ENCODE data around the gene LRRC8C.
"Not testable (repeated sequence)": the region's sequence is repeated elsewhere in the genome, so short reads cannot be mapped to it uniquely, and the experiment has no call there.

LRRC8C gene

GRCh38 chr1:89703469-89703868 is 70.5 kb downstream of the LRRC8C start:
- DNase-seq (ENCODE audit: low read depth, low spot score) = no peak

GRCh38 chr1:89704014-89704413 is 71.1 kb downstream of the LRRC8C start:
- DNase-seq (ENCODE audit: low read depth, low spot score) = peak; percentile 6

- not testable (repeated sequence) for DNase-seq (ENCODE audit: low read depth, low spot score)
Observed at GRCh38 chr1:89704885-89705284, 72.0 kb downstream of the LRRC8C start.

- DNase-seq (ENCODE audit: low read depth, low spot score) = no peak
Observed at GRCh38 chr1:89705901-89706699, 73.2 kb downstream of the LRRC8C start.

GRCh38 chr1:89706700-89707012 is 73.7 kb downstream of the LRRC8C start:
- DNase-seq (ENCODE audit: low read depth, low spot score) = no peak

- DNase-seq (ENCODE audit: low read depth, low spot score) = peak; percentile 23
Observed at GRCh38 chr1:89708751-89709375, 75.9 kb downstream of the LRRC8C start.

GRCh38 chr1:89710498-89711139 is 77.7 kb downstream of the LRRC8C start:
- no peak for DNase-seq (ENCODE audit: low read depth, low spot score)

GRCh38 chr1:89711140-89711778 is 78.3 kb downstream of the LRRC8C start:
- no peak for DNase-seq (ENCODE audit: low read depth, low spot score)

GRCh38 chr1:89712420-89712819 is 79.5 kb downstream of the LRRC8C start:
- no peak for DNase-seq (ENCODE audit: low read depth, low spot score)

GRCh38 chr1:89715677-89716076 is 82.8 kb downstream of the LRRC8C start:
- DNase-seq (ENCODE audit: low read depth, low spot score) = no peak

GRCh38 chr1:89719502-89720306 is 86.8 kb downstream of the LRRC8C start:
- DNase-seq (ENCODE audit: low read depth, low spot score) = no peak

- DNase-seq (ENCODE audit: low read depth, low spot score) = no peak
Observed at GRCh38 chr1:89720839-89721238, 87.9 kb downstream of the LRRC8C start.

- DNase-seq (ENCODE audit: low read depth, low spot score) = no peak
Observed at GRCh38 chr1:89721351-89721750, 88.4 kb downstream of the LRRC8C start.

- no peak for DNase-seq (ENCODE audit: low read depth, low spot score)
Observed at GRCh38 chr1:89723144-89723543, 90.2 kb downstream of the LRRC8C start.

GRCh38 chr1:89723863-89724262 is 90.9 kb downstream of the LRRC8C start:
- DNase-seq (ENCODE audit: low read depth, low spot score) = no peak

GRCh38 chr1:89724369-89725010 is 91.6 kb downstream of the LRRC8C start:
- DNase-seq (ENCODE audit: low read depth, low spot score) = no peak

- no peak for DNase-seq (ENCODE audit: low read depth, low spot score)
Observed at GRCh38 chr1:89725011-89725370, 92.1 kb downstream of the LRRC8C start.

- no peak for DNase-seq (ENCODE audit: low read depth, low spot score)
Observed at GRCh38 chr1:89725631-89726030, 92.7 kb downstream of the LRRC8C start.

- DNase-seq (ENCODE audit: low read depth, low spot score) = no peak
Observed at GRCh38 chr1:89727517-89728312, 94.8 kb downstream of the LRRC8C start.

GRCh38 chr1:89728381-89728780 is 95.5 kb downstream of the LRRC8C start:
- DNase-seq (ENCODE audit: low read depth, low spot score) = no peak
